Endothelial cell of umbilical vein (primary cell): ENCODE results near the gene VRK1.

Experiments used
- EZH2 ChIP-seq: IDR thresholded peaks from 2 replicates; pipeline ENCODE4 v1.6.1; 2012; ENCODE audit warnings: borderline replicate concordance, low read depth, mild to moderate bottlenecking, moderate library complexity, low read length, inconsistent platforms; ENCODE audit not compliant: severe bottlenecking
- FOS ChIP-seq: IDR thresholded peaks from 2 replicates; pipeline ENCODE4 v1.6.1; 2011; ENCODE audit warnings: mild to moderate bottlenecking, low read length, moderate library complexity, borderline replicate concordance; ENCODE audit not compliant: insufficient read depth
- GATA2 ChIP-seq: IDR thresholded peaks from 2 replicates; pipeline ENCODE4 v1.7.0; 2011; ENCODE audit warnings: low read depth, mild to moderate bottlenecking, moderate library complexity, mixed read lengths, low read length; ENCODE audit not compliant: insufficient read length, insufficient read depth
- JUN ChIP-seq: IDR thresholded peaks from 2 replicates; pipeline ENCODE4 v1.6.1; 2011; ENCODE audit warnings: borderline replicate concordance, low read depth; ENCODE audit not compliant: insufficient read length, insufficient read depth
- MYC ChIP-seq: IDR thresholded peaks from one replicate; pipeline ENCODE4 v1.6.1; 2011; ENCODE audit warnings: mild to moderate bottlenecking, low read depth, low read length
- POLR2A ChIP-seq: IDR thresholded peaks from 2 replicates; pipeline ENCODE4 v1.6.1; 2012; ENCODE audit warnings: low read depth, mild to moderate bottlenecking, control low read depth, low read length
- POLR2AphosphoS5 ChIP-seq: IDR thresholded peaks from 2 replicates; pipeline ENCODE4 v1.6.1; 2012; ENCODE audit warnings: low read depth, mild to moderate bottlenecking, control low read depth, low read length, moderate library complexity; ENCODE audit not compliant: insufficient read depth
- TF ChIP-seq, protein P1 (sequence below), 2 donors: IDR thresholded peaks; 1 replicate in 1 of 2; 2 replicates in 1 of 2; pipeline ENCODE4 v1.5.1; 2011; ENCODE audit warnings: low read length in 2 of 2, mild to moderate bottlenecking in 2 of 2, moderate library complexity in 2 of 2, control low read depth in 1 of 2, inconsistent platforms in 1 of 2, low read depth in 1 of 2; ENCODE audit not compliant: insufficient read depth in 1 of 2; ENCODE audit errors: extremely low read depth in 1 of 2
- TF ChIP-seq, protein P2 (sequence below): IDR thresholded peaks from 2 replicates; pipeline ENCODE4 v1.6.1; 2011; ENCODE audit not compliant: insufficient read depth, insufficient read length

GRCh38 chr14:96903444-96904023, 106.4 kb downstream of the VRK1 start:
- TF ChIP-seq POLR2A (no peak), GATA2 (no peak), MYC (no peak), EZH2 (no peak), POLR2AphosphoS5 (no peak), JUN (no peak), FOS (no peak)
- TF ChIP-seq, protein P1, sequence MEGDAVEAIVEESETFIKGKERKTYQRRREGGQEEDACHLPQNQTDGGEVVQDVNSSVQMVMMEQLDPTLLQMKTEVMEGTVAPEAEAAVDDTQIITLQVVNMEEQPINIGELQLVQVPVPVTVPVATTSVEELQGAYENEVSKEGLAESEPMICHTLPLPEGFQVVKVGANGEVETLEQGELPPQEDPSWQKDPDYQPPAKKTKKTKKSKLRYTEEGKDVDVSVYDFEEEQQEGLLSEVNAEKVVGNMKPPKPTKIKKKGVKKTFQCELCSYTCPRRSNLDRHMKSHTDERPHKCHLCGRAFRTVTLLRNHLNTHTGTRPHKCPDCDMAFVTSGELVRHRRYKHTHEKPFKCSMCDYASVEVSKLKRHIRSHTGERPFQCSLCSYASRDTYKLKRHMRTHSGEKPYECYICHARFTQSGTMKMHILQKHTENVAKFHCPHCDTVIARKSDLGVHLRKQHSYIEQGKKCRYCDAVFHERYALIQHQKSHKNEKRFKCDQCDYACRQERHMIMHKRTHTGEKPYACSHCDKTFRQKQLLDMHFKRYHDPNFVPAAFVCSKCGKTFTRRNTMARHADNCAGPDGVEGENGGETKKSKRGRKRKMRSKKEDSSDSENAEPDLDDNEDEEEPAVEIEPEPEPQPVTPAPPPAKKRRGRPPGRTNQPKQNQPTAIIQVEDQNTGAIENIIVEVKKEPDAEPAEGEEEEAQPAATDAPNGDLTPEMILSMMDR (IDR thresholded peaks at IDR 0.05; ENCODE audit: extremely low read depth in 1 of 2, insufficient read depth in 1 of 2, low read depth in 1 of 2, low read length in 2 of 2): no peak
- TF ChIP-seq, protein P2, sequence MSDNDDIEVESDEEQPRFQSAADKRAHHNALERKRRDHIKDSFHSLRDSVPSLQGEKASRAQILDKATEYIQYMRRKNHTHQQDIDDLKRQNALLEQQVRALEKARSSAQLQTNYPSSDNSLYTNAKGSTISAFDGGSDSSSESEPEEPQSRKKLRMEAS: no peak
